NB4 (cell line): ENCODE results near the gene CCDC51.

Source experiments
- DNase-seq: peaks from one replicate; pipeline ENCODE4 v3.0.0; 2010; ENCODE audit warnings: low read depth
- H3K4me3 ChIP-seq: one replicate; pipeline ENCODE4 v1.5.1; 2011; ENCODE audit warnings: mild to moderate bottlenecking, low read depth, low read length, moderate library complexity
- CTCF ChIP-seq: IDR thresholded peaks from one replicate; pipeline ENCODE4 v1.5.1; 2012; ENCODE audit warnings: low read depth, low read length
- MAX ChIP-seq: IDR thresholded peaks from 2 replicates; pipeline ENCODE4 v1.6.1; 2011; ENCODE audit warnings: low read depth, low read length
- MYC ChIP-seq: IDR thresholded peaks from 2 replicates; pipeline ENCODE4 v1.6.1; 2011; ENCODE audit warnings: low read depth, low read length
- POLR2A ChIP-seq: IDR thresholded peaks from 2 replicates; pipeline ENCODE4 v1.6.1; 2011; ENCODE audit warnings: mild to moderate bottlenecking; ENCODE audit not compliant: insufficient read length; ENCODE audit errors: extremely low read depth

The CCDC51 gene

GRCh38 chr3:48412375-48413001, 27.4 kb downstream of the CCDC51 start:
- no peak for TF ChIP-seq CTCF
- TF ChIP-seq MYC, result no peak
- no peak for TF ChIP-seq POLR2A
- TF ChIP-seq MAX, result no peak
- H3K4me3 ChIP-seq, result no peak overlapping the region
- no peak for DNase-seq

GRCh38 chr3:48411606-48412374, 28.1 kb downstream of the CCDC51 start:
- TF ChIP-seq MYC (no peak), CTCF (no peak), POLR2A (no peak), MAX (no peak)
- H3K4me3 ChIP-seq, result no peak overlapping the region
- DNase-seq, result no peak

- no peak for TF ChIP-seq MAX
- no peak for TF ChIP-seq POLR2A
- TF ChIP-seq MYC, result no peak
- TF ChIP-seq CTCF, result no peak
- DNase-seq, result no peak
- H3K4me3 ChIP-seq, result no peak overlapping the region
Measured at GRCh38 chr3:48411041-48411588, 28.8 kb downstream of the CCDC51 start.

- no peak overlapping the region for H3K4me3 ChIP-seq
- TF ChIP-seq MYC (no peak), POLR2A (no peak), CTCF (no peak), MAX (no peak)
- no peak for DNase-seq
Measured at GRCh38 chr3:48410205-48411040, 29.5 kb downstream of the CCDC51 start.

GRCh38 chr3:48409291-48410201, 30.4 kb downstream of the CCDC51 start:
- H3K4me3 ChIP-seq, result no peak overlapping the region
- TF ChIP-seq MAX, result no peak
- no peak for TF ChIP-seq CTCF
- TF ChIP-seq MYC, result no peak
- TF ChIP-seq POLR2A, result no peak
- no peak for DNase-seq
